Kidney (tissue), 14 donors: ENCODE measurements around the gene CD84. TPM values are rescaled to one million over a fixed set of nuclear protein-coding genes. Genes with fewer than 3 reads are reported as not detected.
"Not testable (repeated sequence)": the region's sequence is repeated elsewhere in the genome, so short reads cannot be mapped to it uniquely, and the experiment has no call there.

Experiments
- DNase-seq, 5 donors: peaks; one replicate each; pipeline ENCODE4 v3.0.0-alpha.2; 2013 to 2020
- FAIRE-seq: peaks from 2 replicates; lab custom pipeline; 2012; peaks lifted over from hg19 to GRCh38; lab: Jason Lieb, UNC
- H3K27ac ChIP-seq, 2 donors: one replicate each; pipeline ENCODE4 v1.7.0; 2013; ENCODE audit warnings: low read depth in 2 of 2, low read length in 2 of 2, inconsistent platforms in 1 of 2
- H3K27me3 ChIP-seq: one replicate; pipeline ENCODE4 v1.7.1; 2013; ENCODE audit warnings: low read length, inconsistent platforms; ENCODE audit not compliant: control insufficient read depth, insufficient read depth
- H3K36me3 ChIP-seq, 3 donors: one replicate each; pipeline versions ENCODE4 v1.7.0 to v1.7.1; 2013; ENCODE audit warnings: low read length in 3 of 3, control low read depth in 1 of 3, inconsistent platforms in 1 of 3; ENCODE audit not compliant: insufficient read depth in 3 of 3, control insufficient read depth in 2 of 3
- H3K4me1 ChIP-seq, 3 donors: one replicate each; pipeline versions ENCODE4 v1.7.0 to v1.7.1; 2013; ENCODE audit warnings: low read length in 3 of 3, inconsistent platforms in 1 of 3, low read depth in 1 of 3; ENCODE audit not compliant: control insufficient read depth in 2 of 3, insufficient read depth in 2 of 3
- H3K4me3 ChIP-seq, 3 donors: one replicate each; pipeline versions ENCODE4 v1.7.0 to v1.8.1; 2013; ENCODE audit warnings: low read length in 3 of 3, control low read depth in 1 of 3, inconsistent platforms in 1 of 3
- H3K9ac ChIP-seq, 3 donors: one replicate each; pipeline versions ENCODE4 v1.7.0 to v1.7.1; 2013; ENCODE audit warnings: low read length in 3 of 3, control low read depth in 1 of 3, inconsistent platforms in 1 of 3
- H3K9me3 ChIP-seq, 3 donors: one replicate each; pipeline versions ENCODE4 v1.7.0 to v1.7.1; 2013; ENCODE audit warnings: low read length in 3 of 3, control low read depth in 1 of 3, inconsistent platforms in 1 of 3; ENCODE audit not compliant: control insufficient read depth in 2 of 3, insufficient read depth in 1 of 3
- CTCF ChIP-seq: IDR thresholded peaks from 3 replicates; pipeline ENCODE4 v1.5.1; 2012; ENCODE audit warnings: mild to moderate bottlenecking, moderate library complexity, borderline replicate concordance; ENCODE audit not compliant: insufficient read depth; ENCODE audit errors: extremely low read depth
- intact Hi-C: fragments of 100-400 bp; cut with DNase I; formaldehyde crosslinking; loops from one replicate; pipeline ENCODE4 v1.11.1; 2022
- polyA plus RNA-seq: library from polyadenylated mRNA; stranded (reverse); fragments of 350-450 nt; fragmentation: Illumina TruSeq; extraction: RNeasy Lipid Tissue Mini Kit (QIAGEN cat#74804); gene quantifications from one replicate; pipeline ENCODE4 v1.2.3, GENCODE V29; 2014; ENCODE audit warnings: low read depth, low replicate concordance; ENCODE audit not compliant: insufficient read depth
- total RNA-seq: library from RNA; stranded (reverse); fragmentation: NEBNext Ultra II Directional; extraction: Animal tissue kit (Norgen Biotek cat#: 25700); gene quantifications from one replicate; pipeline ENCODE4 v1.2.1, GENCODE V29; 2021
- donor health status: control.
- donor health status: control.
- donor health status: control.
- donor health status: control.
- donor health status: control.
- donor health status: DM: yes; HTN: yes; CAD: no.
- donor health status: Normal renal cell carcinoma (clear cell type).

Gene CD84
- total and polyA plus RNA-seq, 2 donors from 2014 or later: 0.30 to 17.5 TPM

- H3K9ac ChIP-seq: no peak overlapping the region
- intact Hi-C loops: no loop called here
- H3K9me3 ChIP-seq: no peaks in the 10 kb centered on the region
- no peak overlapping the region for H3K4me3 ChIP-seq
- DNase-seq: no peak
- H3K27me3 ChIP-seq: no peaks in the 10 kb centered on the region
- no peaks in the 10 kb centered on the region for H3K4me1 ChIP-seq
- FAIRE-seq: no peak
- no peak overlapping the region for H3K27ac ChIP-seq
- no peak for TF ChIP-seq CTCF
- no peaks in the 10 kb centered on the region for H3K36me3 ChIP-seq
Observed at GRCh38 chr1:160560045-160560705, 19.1 kb downstream of the CD84 start.

GRCh38 chr1:160559437-160559836 lies 19.9 kb downstream of the CD84 start:
- H3K4me3 ChIP-seq, H3K9ac ChIP-seq, H3K9me3 ChIP-seq, FAIRE-seq, H3K4me1 ChIP-seq, DNase-seq, H3K36me3 ChIP-seq, H3K27ac ChIP-seq, H3K27me3 ChIP-seq, intact Hi-C loops: not testable (repeated sequence)

- TF ChIP-seq CTCF: no peak
- Histone ChIP-seq H3K9ac (no peak overlapping the region), H3K27me3 (no peaks in the 10 kb centered on the region), H3K4me3 (no peak overlapping the region), H3K36me3 (no peaks in the 10 kb centered on the region), H3K4me1 (no peaks in the 10 kb centered on the region), H3K27ac (no peak overlapping the region), H3K9me3 (no peaks in the 10 kb centered on the region)
- intact Hi-C loops: no loop called here
- no peak for FAIRE-seq
- DNase-seq: no peak
Observed at GRCh38 chr1:160558660-160559380, 20.5 kb downstream of the CD84 start.

- intact Hi-C loops: no loop called here
- Histone ChIP-seq H3K36me3 (no peaks in the 10 kb centered on the region), H3K4me3 (no peak overlapping the region), H3K27me3 (no peaks in the 10 kb centered on the region), H3K9me3 (no peaks in the 10 kb centered on the region), H3K9ac (no peak overlapping the region), H3K27ac (no peak overlapping the region), H3K4me1 (no peaks in the 10 kb centered on the region)
- TF ChIP-seq CTCF: no peak
- no peak for DNase-seq
- FAIRE-seq: no peak
Observed at GRCh38 chr1:160553778-160554177, 25.5 kb downstream of the CD84 start.
